ENCODE measurements around the gene FRS2. TPM values are rescaled to one million over a fixed set of nuclear protein-coding genes. Genes with fewer than 3 reads are reported as not detected.

Gene FRS2
- 7.4 and 19.9 TPM in 2 replicates for total RNA-seq

GRCh38 chr12:69470189-69471075 is at the start of gene FRS2:
Gene FRS2, plus strand, starts transcription at chr12:69470388. Its CDS starts 98,643 bp downstream, at chr12:69569031.

GRCh38 chr12:69585189-69586062 is 115.2 kb downstream of the FRS2 start, which contains the start of gene CCT2:
Gene CCT2, plus strand, starts transcription at chr12:69585459. Its CDS starts 63 bp downstream, at chr12:69585522.

GRCh38 chr12:69610729-69611128 is 140.5 kb downstream of the FRS2 start, which contains the start of gene LRRC10:
Gene LRRC10, minus strand, starts transcription at chr12:69610907. Its CDS starts 69 bp downstream, at chr12:69610838.

Other genes with a start within 250 kb of the FRS2 start
- gene CPSF6, start 230.8 kb upstream of the FRS2 start, total RNA-seq, result 17.3 and 34.3 TPM in 2 replicates
- not detected in 2 replicates for gene LYZ, start 122.0 kb upstream of the FRS2 start, total RNA-seq
- 12.6 and 15.4 TPM in 2 replicates for gene YEATS4, start 110.6 kb upstream of the FRS2 start, total RNA-seq
- gene CCT2, start 115.1 kb downstream of the FRS2 start, total RNA-seq, result 149 and 263 TPM in 2 replicates
- not detected in 2 replicates for gene LRRC10, start 140.5 kb downstream of the FRS2 start, total RNA-seq
- gene BEST3, start 228.9 kb downstream of the FRS2 start, total RNA-seq, result 0.19 TPM in 1 of 2 replicates, not detected in the other

Data from bladder microvascular endothelial cell (primary cell).